HG03558 (cell line): ENCODE results near the gene OR2H1.

Experiments used
- ATAC-seq: cut with Tn5 transposase; IDR thresholded peaks from one replicate; pipeline ENCODE4 v1.9.1; 2021; ENCODE audit warnings: moderate number of reproducible peaks; ENCODE audit not compliant: unreplicated experiment; ENCODE audit errors: extremely low read depth

Gene OR2H1

GRCh38 chr6:29479560-29479959, 22.6 kb downstream of the OR2H1 start:
- ATAC-seq, result no peak

GRCh38 chr6:29483186-29483585, 26.2 kb downstream of the OR2H1 start:
- ATAC-seq, result no peak

DNA sequence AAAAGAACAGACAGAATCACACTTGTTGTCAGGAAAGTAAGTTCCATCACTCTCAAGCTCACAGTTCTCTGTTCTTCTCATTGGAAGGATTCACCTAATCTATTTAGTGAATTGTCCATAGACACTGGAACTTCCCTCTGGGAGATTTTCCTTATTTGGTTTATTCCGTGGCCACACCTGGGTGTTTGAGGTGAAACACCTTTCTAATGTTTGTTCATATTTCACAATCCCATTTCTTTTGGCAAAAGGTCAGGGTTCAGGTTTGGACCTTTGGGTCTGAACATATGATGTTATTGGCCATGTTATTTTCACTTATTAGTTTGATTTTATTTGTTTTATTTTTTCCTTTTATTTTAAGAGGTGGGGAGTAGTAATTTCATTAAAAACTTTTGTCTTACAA, 26.8 kb downstream of the OR2H1 start:
- no peak for ATAC-seq

GRCh38 chr6:29486577-29486976, 29.6 kb downstream of the OR2H1 start:
- ATAC-seq, result no peak

DNA sequence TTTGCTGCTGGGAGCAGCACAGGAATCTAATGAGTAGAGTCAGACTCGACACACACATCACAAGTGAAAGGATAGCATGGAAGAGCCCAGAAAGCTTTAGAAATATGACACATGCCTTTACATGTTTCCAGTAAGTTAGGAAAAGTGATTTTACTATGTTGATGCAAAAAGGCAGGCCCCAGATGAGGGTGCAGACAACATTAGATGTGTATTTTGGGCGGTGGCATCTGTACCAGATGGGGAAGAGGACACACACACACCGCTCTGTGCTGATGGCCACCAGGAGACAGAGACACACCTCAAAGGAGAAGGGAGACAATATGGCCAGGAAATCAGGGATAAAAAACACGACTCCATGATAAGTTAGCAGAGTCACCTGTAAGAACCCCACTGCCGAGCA, 30.2 kb downstream of the OR2H1 start:
- ATAC-seq, result no peak

GRCh38 chr6:29487660-29488059, 30.7 kb downstream of the OR2H1 start, which contains the start of gene MAS1L:
Gene MAS1L (minus strand): TSS chr6:29487956. CDS start chr6:29487902, 54 bp downstream.
- ATAC-seq, result no peak

DNA sequence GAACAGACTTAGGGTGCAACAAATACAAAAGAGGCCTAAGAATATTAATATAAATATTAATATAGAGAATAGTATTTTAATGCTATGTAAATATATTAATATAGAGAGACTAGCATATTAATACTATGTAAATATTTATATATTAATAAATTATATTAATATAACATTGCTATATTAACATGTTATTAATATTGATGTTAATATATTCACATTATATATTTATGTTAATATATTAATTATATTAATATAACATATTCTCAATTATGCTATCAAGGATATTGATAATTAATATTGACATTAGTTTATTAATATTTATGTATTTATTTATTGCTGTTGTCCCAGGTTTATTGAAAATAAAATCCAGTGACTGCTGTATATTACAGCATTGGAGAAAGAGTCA, 31.9 kb downstream of the OR2H1 start:
- ATAC-seq, result no peak

- ATAC-seq, result no peak
Measured at GRCh38 chr6:29489286-29489685, 32.3 kb downstream of the OR2H1 start.

DNA sequence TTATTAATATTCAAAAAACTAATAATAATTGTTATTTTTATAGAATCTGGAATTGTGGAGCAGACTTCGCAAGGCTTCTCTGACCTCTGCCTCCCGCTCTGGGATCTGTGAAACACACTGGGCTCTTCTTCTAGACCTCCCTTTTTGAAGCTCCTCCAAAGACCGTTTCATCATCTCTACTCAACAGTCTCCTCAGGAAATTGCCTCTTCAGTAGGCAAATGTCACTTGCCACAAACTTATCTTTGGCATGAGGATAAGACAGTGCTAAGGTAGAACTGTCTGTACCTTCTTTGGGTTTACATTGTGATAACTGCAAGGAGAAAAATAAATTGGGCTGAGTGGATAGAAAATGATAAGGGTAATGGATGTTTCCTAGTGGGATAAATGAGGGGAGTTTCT, 33.1 kb downstream of the OR2H1 start:
- no peak for ATAC-seq

- no peak for ATAC-seq
Measured at GRCh38 chr6:29490552-29490951, 33.6 kb downstream of the OR2H1 start.

GRCh38 chr6:29491574-29491973, 34.6 kb downstream of the OR2H1 start:
- ATAC-seq, result no peak

DNA sequence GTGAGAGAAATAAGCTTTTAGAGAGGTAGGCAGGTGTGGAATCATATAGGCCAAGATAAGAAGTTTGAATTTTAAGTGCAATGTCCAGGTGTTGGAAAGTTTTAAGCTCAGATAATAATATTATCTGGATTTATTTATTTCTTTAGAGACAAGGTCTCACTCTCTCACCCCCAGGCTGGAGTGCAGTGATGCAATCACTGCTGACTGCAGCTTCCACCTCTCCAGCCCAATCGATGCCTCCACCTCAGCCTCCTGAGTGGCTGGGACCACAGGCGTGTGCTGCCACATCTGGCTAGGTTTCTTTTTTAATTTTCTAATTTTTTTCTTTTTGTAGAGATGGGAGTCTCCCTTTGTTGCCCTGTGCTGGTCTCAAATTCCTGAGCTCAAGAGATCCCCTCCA, 36.3 kb downstream of the OR2H1 start:
- no peak for ATAC-seq

DNA sequence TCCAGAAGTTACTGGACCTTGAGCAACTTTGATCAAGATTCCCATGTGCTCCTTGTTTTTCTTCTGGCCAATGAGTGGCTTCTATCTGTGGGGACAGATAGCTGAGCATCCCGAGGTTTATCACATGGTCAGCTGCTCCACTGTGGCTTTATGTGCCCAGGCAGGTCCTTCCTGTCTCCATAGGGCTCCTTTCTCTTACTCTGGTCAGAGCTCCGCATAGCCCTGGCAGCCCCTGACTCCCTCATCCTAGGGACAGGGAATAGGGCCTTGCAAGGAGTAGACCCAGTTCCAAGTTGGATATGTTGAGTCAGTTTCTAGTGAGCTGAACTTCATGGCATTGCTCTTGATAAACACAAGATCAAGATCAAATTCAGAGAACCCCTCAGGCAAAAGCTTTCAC, 37.2 kb downstream of the OR2H1 start:
- ATAC-seq, result no peak

- no peak for ATAC-seq
Measured at GRCh38 chr6:29495571-29495970, 38.6 kb downstream of the OR2H1 start.

GRCh38 chr6:29496961-29497360, 40.0 kb downstream of the OR2H1 start:
- ATAC-seq, result no peak

DNA sequence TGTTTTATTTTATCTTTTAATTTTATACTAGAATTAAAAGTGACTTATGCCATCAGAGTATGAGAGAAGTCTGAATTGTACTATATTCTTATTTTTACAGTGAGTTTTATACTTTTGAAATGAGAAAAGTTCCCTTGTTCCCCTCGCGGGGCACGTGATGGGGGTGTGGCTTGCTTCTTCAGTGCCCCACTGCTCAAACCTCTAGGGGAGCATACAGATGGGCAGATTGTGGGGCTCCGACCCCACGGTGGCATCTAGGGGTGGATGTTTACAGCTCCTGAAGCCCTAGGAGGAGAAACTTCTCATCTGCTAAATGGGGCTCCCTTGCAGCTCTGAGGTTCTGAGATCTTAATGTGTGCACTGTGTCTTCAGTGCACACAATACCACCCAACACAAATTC, 42.7 kb downstream of the OR2H1 start:
- no peak for ATAC-seq

GRCh38 chr6:29500594-29500993, 43.6 kb downstream of the OR2H1 start:
- no peak for ATAC-seq

- ATAC-seq, result no peak
Measured at GRCh38 chr6:29501106-29501505, 44.2 kb downstream of the OR2H1 start.

DNA sequence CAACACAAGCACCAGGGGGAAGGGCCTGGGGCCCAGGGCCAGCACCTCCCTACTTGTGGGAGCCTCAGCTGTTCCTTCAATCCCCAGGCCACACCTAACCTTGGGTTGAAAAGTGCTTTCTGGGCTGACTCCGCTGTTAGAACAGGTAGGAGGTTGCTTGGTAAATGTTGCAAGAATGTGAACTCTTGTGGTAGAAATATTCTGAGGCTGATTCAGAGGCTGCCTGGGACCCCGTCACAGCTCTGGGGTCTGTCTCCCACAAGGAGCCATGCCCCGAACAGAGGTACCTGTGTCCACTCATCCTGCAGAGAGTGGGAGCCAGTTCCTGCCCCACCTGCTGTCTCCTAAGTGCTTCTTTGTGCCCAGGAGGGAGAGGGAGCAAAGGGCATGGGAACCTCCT, 45.2 kb downstream of the OR2H1 start:
- no peak for ATAC-seq

- no peak for ATAC-seq
Measured at GRCh38 chr6:29502597-29502996, 45.6 kb downstream of the OR2H1 start.

DNA sequence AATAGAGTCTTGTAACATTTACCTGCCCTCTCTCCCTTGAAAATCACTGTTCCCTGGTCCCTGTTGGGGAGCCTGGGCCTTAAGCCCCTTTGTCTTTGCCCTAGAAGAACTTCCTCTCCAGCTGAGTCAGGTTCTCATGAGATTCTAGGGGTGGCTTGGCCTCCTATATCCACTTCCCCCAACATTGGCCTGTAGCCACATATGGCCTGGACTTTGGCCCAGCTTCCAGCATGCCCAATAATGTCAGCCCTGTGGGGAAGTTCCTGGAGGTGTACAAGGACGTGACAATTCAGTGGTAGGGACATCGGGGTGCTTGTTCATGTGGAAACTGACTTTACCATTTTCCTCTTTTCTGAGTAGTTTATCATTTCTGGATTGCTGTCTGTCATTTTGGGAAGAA, 48.0 kb downstream of the OR2H1 start:
- ATAC-seq, result no peak

DNA sequence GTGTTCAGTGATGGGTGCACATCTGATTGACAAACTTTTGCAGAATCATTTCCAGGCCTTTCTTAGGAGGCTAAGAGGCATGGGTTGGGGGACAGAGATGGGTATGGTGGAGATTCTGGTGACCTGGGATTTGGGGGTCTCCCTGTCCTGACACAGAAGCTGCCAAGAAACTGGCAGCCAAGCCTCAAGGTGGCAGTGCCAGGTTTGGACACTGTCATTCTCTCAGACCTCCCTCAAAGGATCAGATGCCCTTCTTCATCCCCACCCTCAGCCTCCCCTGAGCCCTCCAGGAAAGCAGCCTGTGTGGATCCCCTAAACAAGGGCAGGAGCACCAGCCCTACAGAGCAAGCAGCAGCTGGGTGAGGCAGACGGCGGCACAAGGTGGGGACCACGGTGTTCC, 48.9 kb downstream of the OR2H1 start:
- no peak for ATAC-seq

DNA sequence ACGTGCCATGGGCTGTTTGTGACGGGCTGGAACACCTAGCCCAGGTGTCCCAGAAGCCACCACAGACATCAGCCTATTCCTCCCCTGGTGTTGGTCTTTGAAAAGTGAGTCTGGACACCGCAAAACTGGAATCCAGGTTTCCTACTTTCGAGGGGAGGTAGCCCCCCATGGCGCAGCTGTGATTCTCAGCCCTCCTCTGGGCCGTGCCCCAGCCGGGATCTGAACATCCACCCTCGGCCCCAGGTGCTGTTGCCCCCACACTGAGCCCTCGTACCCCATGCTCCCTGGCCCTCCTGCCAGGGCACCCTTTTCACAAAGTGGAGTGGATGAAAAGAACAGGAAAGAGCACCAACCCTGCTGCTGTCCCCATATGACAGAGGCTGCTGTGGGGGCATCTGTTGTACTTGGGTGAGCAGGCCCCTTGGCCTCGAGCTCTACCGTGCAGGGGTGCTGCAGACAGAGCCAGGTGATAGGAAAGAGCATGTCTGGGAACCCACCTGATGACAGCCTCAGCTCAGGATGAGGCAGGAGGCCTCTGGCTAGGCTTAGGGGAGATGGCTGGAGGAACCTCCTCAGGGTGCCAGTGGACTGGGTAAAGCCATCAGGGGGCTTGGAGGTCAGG, 49.6 kb downstream of the OR2H1 start:
- no peak for ATAC-seq
